ENCODE results near the gene CDK19.

DNA sequence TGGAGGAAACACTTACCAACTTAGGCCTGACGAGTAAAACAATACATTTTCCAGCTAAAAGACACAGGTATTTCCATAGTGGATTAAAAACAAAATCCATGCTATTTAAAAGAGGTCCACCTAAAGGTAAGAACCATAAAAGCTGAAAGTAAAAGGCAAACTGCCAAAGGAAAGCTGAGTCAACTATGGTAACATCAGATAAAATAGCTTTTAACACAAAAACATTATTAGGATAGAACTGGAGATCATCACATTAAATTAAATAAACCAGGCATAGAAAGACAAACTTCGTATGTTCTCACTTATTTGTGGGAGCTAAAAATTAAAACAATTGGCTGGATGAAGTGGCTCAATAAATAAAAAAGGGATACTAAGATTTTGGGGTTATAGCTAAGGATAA, 172.1 kb downstream of the CDK19 start:
- TF ChIP-seq, protein P1, sequence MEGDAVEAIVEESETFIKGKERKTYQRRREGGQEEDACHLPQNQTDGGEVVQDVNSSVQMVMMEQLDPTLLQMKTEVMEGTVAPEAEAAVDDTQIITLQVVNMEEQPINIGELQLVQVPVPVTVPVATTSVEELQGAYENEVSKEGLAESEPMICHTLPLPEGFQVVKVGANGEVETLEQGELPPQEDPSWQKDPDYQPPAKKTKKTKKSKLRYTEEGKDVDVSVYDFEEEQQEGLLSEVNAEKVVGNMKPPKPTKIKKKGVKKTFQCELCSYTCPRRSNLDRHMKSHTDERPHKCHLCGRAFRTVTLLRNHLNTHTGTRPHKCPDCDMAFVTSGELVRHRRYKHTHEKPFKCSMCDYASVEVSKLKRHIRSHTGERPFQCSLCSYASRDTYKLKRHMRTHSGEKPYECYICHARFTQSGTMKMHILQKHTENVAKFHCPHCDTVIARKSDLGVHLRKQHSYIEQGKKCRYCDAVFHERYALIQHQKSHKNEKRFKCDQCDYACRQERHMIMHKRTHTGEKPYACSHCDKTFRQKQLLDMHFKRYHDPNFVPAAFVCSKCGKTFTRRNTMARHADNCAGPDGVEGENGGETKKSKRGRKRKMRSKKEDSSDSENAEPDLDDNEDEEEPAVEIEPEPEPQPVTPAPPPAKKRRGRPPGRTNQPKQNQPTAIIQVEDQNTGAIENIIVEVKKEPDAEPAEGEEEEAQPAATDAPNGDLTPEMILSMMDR (IDR thresholded peaks at IDR 0.05): no peak
- peak; percentile 17; the same call in 1 of the 2 replicates for TF ChIP-seq POLR2AphosphoS5 (IDR thresholded peaks at IDR 0.05; ENCODE audit: low read depth, low read length)
- no peak for TF ChIP-seq RCOR1 (IDR thresholded peaks at IDR 0.05; ENCODE audit: low read length)
- TF ChIP-seq, protein P2, sequence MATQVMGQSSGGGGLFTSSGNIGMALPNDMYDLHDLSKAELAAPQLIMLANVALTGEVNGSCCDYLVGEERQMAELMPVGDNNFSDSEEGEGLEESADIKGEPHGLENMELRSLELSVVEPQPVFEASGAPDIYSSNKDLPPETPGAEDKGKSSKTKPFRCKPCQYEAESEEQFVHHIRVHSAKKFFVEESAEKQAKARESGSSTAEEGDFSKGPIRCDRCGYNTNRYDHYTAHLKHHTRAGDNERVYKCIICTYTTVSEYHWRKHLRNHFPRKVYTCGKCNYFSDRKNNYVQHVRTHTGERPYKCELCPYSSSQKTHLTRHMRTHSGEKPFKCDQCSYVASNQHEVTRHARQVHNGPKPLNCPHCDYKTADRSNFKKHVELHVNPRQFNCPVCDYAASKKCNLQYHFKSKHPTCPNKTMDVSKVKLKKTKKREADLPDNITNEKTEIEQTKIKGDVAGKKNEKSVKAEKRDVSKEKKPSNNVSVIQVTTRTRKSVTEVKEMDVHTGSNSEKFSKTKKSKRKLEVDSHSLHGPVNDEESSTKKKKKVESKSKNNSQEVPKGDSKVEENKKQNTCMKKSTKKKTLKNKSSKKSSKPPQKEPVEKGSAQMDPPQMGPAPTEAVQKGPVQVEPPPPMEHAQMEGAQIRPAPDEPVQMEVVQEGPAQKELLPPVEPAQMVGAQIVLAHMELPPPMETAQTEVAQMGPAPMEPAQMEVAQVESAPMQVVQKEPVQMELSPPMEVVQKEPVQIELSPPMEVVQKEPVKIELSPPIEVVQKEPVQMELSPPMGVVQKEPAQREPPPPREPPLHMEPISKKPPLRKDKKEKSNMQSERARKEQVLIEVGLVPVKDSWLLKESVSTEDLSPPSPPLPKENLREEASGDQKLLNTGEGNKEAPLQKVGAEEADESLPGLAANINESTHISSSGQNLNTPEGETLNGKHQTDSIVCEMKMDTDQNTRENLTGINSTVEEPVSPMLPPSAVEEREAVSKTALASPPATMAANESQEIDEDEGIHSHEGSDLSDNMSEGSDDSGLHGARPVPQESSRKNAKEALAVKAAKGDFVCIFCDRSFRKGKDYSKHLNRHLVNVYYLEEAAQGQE (IDR thresholded peaks at IDR 0.05; ENCODE audit: low read depth, low read length): no peak
- TF ChIP-seq SMC3 (IDR thresholded peaks at IDR 0.05; ENCODE audit: low read depth, low read length): no peak
- no peak for TF ChIP-seq NRF1 (IDR thresholded peaks at IDR 0.05; ENCODE audit: low read depth, low read length)
- TF ChIP-seq TCF12 (IDR thresholded peaks at IDR 0.05): peak; percentile 87
- TF ChIP-seq NFIC (IDR thresholded peaks at IDR 0.05; ENCODE audit: borderline replicate concordance): peak; percentile 77
- TF ChIP-seq SIN3A (IDR thresholded peaks at IDR 0.05; ENCODE audit: borderline replicate concordance, low read depth, low read length): no peak
- TF ChIP-seq RFX5 (IDR thresholded peaks at IDR 0.05; ENCODE audit: low read length): no peak
- no peak for TF ChIP-seq YY1 (IDR thresholded peaks at IDR 0.05; ENCODE audit: low read depth)
- TF ChIP-seq ELF1 (IDR thresholded peaks at IDR 0.05): no peak
- TF ChIP-seq FOXM1 (IDR thresholded peaks at IDR 0.05; ENCODE audit: low read depth): no peak
- peak; percentile 44; the same call in 1 of the 2 replicates for TF ChIP-seq FOSL2 (IDR thresholded peaks at IDR 0.05; ENCODE audit: borderline replicate concordance, low read depth)

Data from SK-N-SH (cell line).